Measurements from ENCODE around the gene PAK4. TPM values are rescaled to one million over a fixed set of nuclear protein-coding genes. Genes with fewer than 3 reads are reported as not detected.

PAK4 gene
- total and polyA plus RNA-seq, 10 of the 15 experiments (the other 5 are each of a cell fraction or from before 2014, with no cell fraction given): 0.08 to 19.3 (median 5.9) TPM

- TF ChIP-seq MYB (IDR thresholded peaks at IDR 0.05; ENCODE audit: borderline replicate concordance, low read depth, low read length) (no peak), RAD51 (IDR thresholded peaks at IDR 0.05) (no peak), BHLHE40 (IDR thresholded peaks at IDR 0.05; ENCODE audit: borderline replicate concordance in 1 of 2, low read depth in 2 of 2, low read length in 1 of 2) (no peak), WRNIP1 (IDR thresholded peaks at IDR 0.05; ENCODE audit: borderline replicate concordance, low read depth, low read length) (no peak), ZZZ3 (IDR thresholded peaks at IDR 0.05; ENCODE audit: control insufficient read depth, insufficient read length, low read depth) (no peak), FOXK2 (IDR thresholded peaks at IDR 0.05) (no peak)
These were observed 69.4 kb downstream of the PAK4 start (continued) for GRCh38 chr19:39194832-39195542.

GRCh38 chr19:39195755-39196154, 70.2 kb downstream of the PAK4 start:
- ChIA-PET POLR2A (no interaction called here), SMC1A (ENCODE audit: uncharacterized antibody, unreplicated experiment) (no interaction called here), CTCF (no interaction called here), RAD21 (ENCODE audit: unreplicated experiment) (no interaction called here)
- no peak overlapping the region for H2AFZ ChIP-seq (ENCODE audit: control insufficient read depth, low read depth, low read length)
- H3K27ac ChIP-seq (ENCODE audit: control insufficient read depth, insufficient read depth): no peak overlapping the region
- no peak overlapping the region for H3K4me3 ChIP-seq
- no peak overlapping the region for H3K9ac ChIP-seq (ENCODE audit: control insufficient read depth, insufficient read depth, low read length)
- H3K9me3 ChIP-seq (replicated peaks; ENCODE audit: control insufficient read depth, insufficient read depth, low read length): no peaks in the 10 kb centered on the region
- no peak overlapping the region for H3K4me2 ChIP-seq (ENCODE audit: control insufficient read depth, insufficient read depth)
- H4K20me1 ChIP-seq (ENCODE audit: control insufficient read depth, insufficient read depth): no peaks in the 10 kb centered on the region
- WGBS (ENCODE audit: insufficient coverage, insufficient replicate concordance, low lambda C conversion rate, missing lambda C conversion rate): 36% methylated on average over 8 of the region's 9 CpGs
- no peak for TF ChIP-seq BMI1 (IDR thresholded peaks at IDR 0.05; ENCODE audit: borderline replicate concordance)
- peaks cover 3 to 5% of the 10 kb centered on the region in 2 experiments; a peak in 2 of 4 replicates for H3K27me3 ChIP-seq (replicated peaks in 1 of 2; ENCODE audit: control insufficient read depth in 2 of 2, insufficient read depth in 2 of 2, low read length in 1 of 2)
- FAIRE-seq (no peak), DNase-seq (ENCODE audit: low read depth, low spot score) (no peak), ATAC-seq (no peak)
- no peaks in the 10 kb centered on the region for H3K79me2 ChIP-seq (ENCODE audit: control insufficient read depth, insufficient read depth, low read length)
- H3K36me3 ChIP-seq (ENCODE audit: control insufficient read depth in 2 of 2, insufficient read depth in 2 of 2, low read length in 1 of 2): no peaks in the 10 kb centered on the region
- H3K4me1 ChIP-seq (ENCODE audit: control insufficient read depth, insufficient read depth, low read length): no peaks in the 10 kb centered on the region
- in situ Hi-C loops (cut with MboI): no loop called here
- intact Hi-C loops (cut with micrococcal nuclease; ENCODE audit: unreplicated experiment): no loop called here
- BruUV-seq (replicated peaks): no TSS peak
